Neural progenitor cell (in vitro differentiated cells): ENCODE measurements around the gene DLX5.

Experiments
- EZH2 ChIP-seq: fragments of 200-600 bp; sonication (generic); IDR thresholded peaks from 2 replicates; pipeline ENCODE4 v1.6.1; 2017; ENCODE audit warnings: antibody characterized with exemption, mild to moderate bottlenecking, moderate library complexity
- EZH2phosphoT487 ChIP-seq: fragments of 200-600 bp; sonication (generic); IDR thresholded peaks from 2 replicates; pipeline ENCODE4 v1.6.1; 2017; ENCODE audit warnings: antibody characterized with exemption
- TF ChIP-seq, protein P1 (sequence below): fragments of 200-600 bp; sonication (generic); IDR thresholded peaks from 2 replicates; pipeline ENCODE4 v1.5.1; 2017; ENCODE audit warnings: antibody characterized with exemption, mild to moderate bottlenecking

- TF ChIP-seq, protein P1, sequence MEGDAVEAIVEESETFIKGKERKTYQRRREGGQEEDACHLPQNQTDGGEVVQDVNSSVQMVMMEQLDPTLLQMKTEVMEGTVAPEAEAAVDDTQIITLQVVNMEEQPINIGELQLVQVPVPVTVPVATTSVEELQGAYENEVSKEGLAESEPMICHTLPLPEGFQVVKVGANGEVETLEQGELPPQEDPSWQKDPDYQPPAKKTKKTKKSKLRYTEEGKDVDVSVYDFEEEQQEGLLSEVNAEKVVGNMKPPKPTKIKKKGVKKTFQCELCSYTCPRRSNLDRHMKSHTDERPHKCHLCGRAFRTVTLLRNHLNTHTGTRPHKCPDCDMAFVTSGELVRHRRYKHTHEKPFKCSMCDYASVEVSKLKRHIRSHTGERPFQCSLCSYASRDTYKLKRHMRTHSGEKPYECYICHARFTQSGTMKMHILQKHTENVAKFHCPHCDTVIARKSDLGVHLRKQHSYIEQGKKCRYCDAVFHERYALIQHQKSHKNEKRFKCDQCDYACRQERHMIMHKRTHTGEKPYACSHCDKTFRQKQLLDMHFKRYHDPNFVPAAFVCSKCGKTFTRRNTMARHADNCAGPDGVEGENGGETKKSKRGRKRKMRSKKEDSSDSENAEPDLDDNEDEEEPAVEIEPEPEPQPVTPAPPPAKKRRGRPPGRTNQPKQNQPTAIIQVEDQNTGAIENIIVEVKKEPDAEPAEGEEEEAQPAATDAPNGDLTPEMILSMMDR, result no peak
- no peak for TF ChIP-seq EZH2phosphoT487
- no peak for TF ChIP-seq EZH2
These were observed 16.2 kb downstream of the DLX5 start for GRCh38 chr7:97008275-97008917.
